Neural crest cell (in vitro differentiated cells): ENCODE data around the gene ENGASE. TPM values are rescaled to one million over a fixed set of nuclear protein-coding genes. Genes with fewer than 3 reads are reported as not detected.
A peak's percentile ranks its signal among the peaks of the same experiment; 100 is the strongest.

Experiments used
- DNase-seq: peaks from one replicate; pipeline ENCODE4 v3.0.0; 2021; ENCODE audit warnings: low read depth, mixed read lengths, low spot score
- H3K27ac Mint-ChIP-seq: one replicate; pipeline ENCODE4 v1.8.0; 2021; ENCODE audit warnings: mild to moderate bottlenecking, mixed read lengths; ENCODE audit not compliant: unreplicated experiment
- H3K27me3 Mint-ChIP-seq: 2 replicates; pipeline ENCODE4 v1.8.0; 2021; ENCODE audit warnings: low read depth, mild to moderate bottlenecking, mixed read lengths
- H3K36me3 Mint-ChIP-seq: 2 replicates; pipeline ENCODE4 v1.8.0; 2021; ENCODE audit warnings: low read depth, mild to moderate bottlenecking, mixed read lengths
- H3K4me1 Mint-ChIP-seq: 2 replicates; pipeline ENCODE4 v1.8.0; 2021; ENCODE audit warnings: mixed read lengths
- H3K4me3 Mint-ChIP-seq: one replicate; pipeline ENCODE4 v1.8.0; 2021; ENCODE audit warnings: mild to moderate bottlenecking, mixed read lengths
- H3K9me3 Mint-ChIP-seq: 2 replicates; pipeline ENCODE4 v1.8.0; 2021; ENCODE audit warnings: mixed read lengths
- CTCF ChIP-seq: fragments of 200-600 bp; sonication (generic); conservative IDR thresholded peaks from 2 replicates; pipeline ENCODE4 v1.5.0; 2021; ENCODE audit warnings: antibody characterized with exemption, mild to moderate bottlenecking
- total RNA-seq: library from RNA; stranded (reverse); gene quantifications from 2 replicates; pipeline ENCODE4 v1.2.1, GENCODE V29; 2021

ENGASE gene
- total RNA-seq, 1 donor from 2014 or later = 52.6 TPM

DNA sequence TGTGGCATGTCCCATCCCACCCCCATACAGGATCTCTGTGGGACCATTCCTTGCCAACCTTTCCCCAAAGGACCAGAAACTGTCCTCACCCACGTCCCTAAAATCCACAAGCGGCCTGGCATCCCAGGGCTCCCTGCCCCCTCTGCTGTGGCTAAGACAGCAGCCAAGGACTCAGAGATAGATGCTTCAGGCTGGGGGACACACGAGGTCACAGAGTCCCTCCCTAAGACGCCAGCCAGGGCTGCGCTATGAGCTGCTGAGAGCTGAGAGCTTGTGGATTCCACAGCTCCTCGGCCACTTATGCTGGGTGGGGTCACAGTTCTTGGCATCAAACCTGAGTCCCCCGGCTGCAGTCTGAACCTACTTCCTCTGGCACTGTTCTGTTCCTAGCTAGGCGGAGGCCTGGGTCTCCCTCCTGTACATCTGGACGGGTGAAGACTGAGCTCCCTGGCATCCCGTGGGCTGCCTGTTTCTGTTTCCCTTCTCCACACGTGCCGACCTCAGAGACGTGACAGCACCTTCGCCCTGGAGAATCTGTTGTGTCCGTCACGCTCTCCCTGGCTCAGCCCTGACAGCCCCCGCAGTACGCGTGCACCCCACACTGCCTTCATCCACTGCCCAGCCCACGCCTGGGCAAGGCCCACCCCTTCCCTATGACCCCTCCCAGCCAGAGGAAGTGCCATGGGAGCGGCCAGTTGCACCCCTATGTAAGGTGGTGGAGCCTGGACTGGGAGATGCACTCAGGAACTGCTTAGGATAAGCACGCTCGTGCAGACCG, 61.2 kb downstream of the ENGASE start:
- DNase-seq = no peak
- Mint-ChIP-seq H3K4me1 (no peaks in the 10 kb centered on the region), H3K36me3 (no peaks in the 10 kb centered on the region), H3K9me3 (no peaks in the 10 kb centered on the region), H3K27me3 (no peaks in the 10 kb centered on the region), H3K27ac (peak overlapping the region; percentile 87), H3K4me3 (no peak overlapping the region)
- no peak for TF ChIP-seq CTCF

Other genes starting within 250 kb of the ENGASE start
- 59.0 and 63.2 TPM in 2 replicates for gene USP36, start 234.0 kb upstream of the ENGASE start, total RNA-seq
- 1.2 TPM in 2 replicates for gene CEP295NL, start 171.6 kb upstream of the ENGASE start, total RNA-seq
- gene TIMP2, start 149.4 kb upstream of the ENGASE start, total RNA-seq = 58.5 and 60.2 TPM in 2 replicates
- 21.7 and 24.3 TPM in 2 replicates for gene LGALS3BP, start 94.9 kb upstream of the ENGASE start, total RNA-seq
- gene CANT1, start 65.1 kb upstream of the ENGASE start, total RNA-seq = 62.1 and 63.8 TPM in 2 replicates
- 0.89 and 1.0 TPM in 2 replicates for gene C1QTNF1, start 50.7 kb upstream of the ENGASE start, total RNA-seq